OCI-LY7 (cell line): ENCODE measurements around the gene LHFPL6. TPM values are rescaled to one million over a fixed set of nuclear protein-coding genes. Genes with fewer than 3 reads are reported as not detected.

ENCODE experiments used
- BruUV-seq: library from RNA; stranded (reverse); fragments of 400-500 nt; replicated peaks from 2 replicates; lab custom pipeline; 2021; lab: Mats Ljungman, UMichigan
- CTCF ChIA-PET: fragments of 300-600 bp; sonication (Branson Sonifier 250); formaldehyde crosslinking; loops from one replicate; lab custom pipeline; 2022; ENCODE audit warnings: antibody characterized with exemption; ENCODE audit not compliant: unreplicated experiment; lab: Charles Lee
- POLR2A ChIA-PET: fragments of 300-600 bp; sonication (Branson Sonifier 250); formaldehyde crosslinking; loops from one replicate; lab custom pipeline; 2022; ENCODE audit warnings: antibody characterized with exemption; lab: Charles Lee
- DNase-seq: peaks from one replicate; pipeline ENCODE4 v3.0.0-alpha.2; 2015; ENCODE audit warnings: low spot score
- H2AFZ ChIP-seq: fragments of 200-600 bp; sonication (generic), shearing (Covaris generic); 2 replicates; pipeline ENCODE4 v1.6.1; 2014; ENCODE audit warnings: mild to moderate bottlenecking, antibody characterized with exemption, low read length, moderate library complexity
- H3K27ac ChIP-seq: fragments of 200-600 bp; sonication (generic); 2 replicates; pipeline ENCODE4 v1.5.1; 2014; ENCODE audit warnings: mixed run types, low read depth, mild to moderate bottlenecking, moderate library complexity, low read length, inconsistent platforms; ENCODE audit not compliant: poor library complexity, severe bottlenecking
- H3K36me3 ChIP-seq: fragments of 200-600 bp; sonication (generic); 2 replicates; pipeline ENCODE4 v1.6.1; 2014; ENCODE audit warnings: mild to moderate bottlenecking, antibody characterized with exemption, low read length, moderate library complexity, mixed read lengths; ENCODE audit not compliant: insufficient read depth
- H3K4me1 ChIP-seq: fragments of 200-600 bp; sonication (generic); 2 replicates; pipeline ENCODE4 v1.5.1; 2014; ENCODE audit warnings: mild to moderate bottlenecking, low read length; ENCODE audit not compliant: insufficient read depth, poor library complexity, severe bottlenecking
- H3K4me2 ChIP-seq: fragments of 200-600 bp; sonication (generic); 2 replicates; pipeline ENCODE4 v1.6.1; 2014; ENCODE audit warnings: mild to moderate bottlenecking, low read length
- H3K4me3 ChIP-seq: fragments of 200-600 bp; sonication (generic); 2 replicates; pipeline ENCODE4 v1.5.1; 2014; ENCODE audit warnings: mild to moderate bottlenecking, low read depth, low read length; ENCODE audit not compliant: poor library complexity, severe bottlenecking
- H3K79me2 ChIP-seq: fragments of 200-600 bp; sonication (generic); 2 replicates; pipeline ENCODE4 v1.6.1; 2016; ENCODE audit warnings: low read depth, mild to moderate bottlenecking, low read length, moderate library complexity, mixed read lengths; ENCODE audit not compliant: insufficient read depth
- H3K9me2 ChIP-seq: fragments of 200-600 bp; sonication (generic); 2 replicates; pipeline ENCODE4 v1.6.1; 2016; ENCODE audit warnings: mild to moderate bottlenecking, low read length, mixed read lengths; ENCODE audit not compliant: insufficient read depth
- H3K9me3 ChIP-seq: fragments of 200-600 bp; sonication (generic); 2 replicates; pipeline ENCODE4 v1.6.1; 2014; ENCODE audit warnings: mild to moderate bottlenecking, mixed run types, low read length, mixed read lengths
- H4K20me1 ChIP-seq: fragments of 200-600 bp; sonication (generic); 2 replicates; pipeline ENCODE4 v1.6.1; 2014; ENCODE audit warnings: mild to moderate bottlenecking, antibody characterized with exemption, low read length, moderate library complexity, mixed read lengths; ENCODE audit not compliant: insufficient read depth
- CTCF ChIP-seq: fragments of 200-600 bp; sonication (generic); conservative IDR thresholded peaks from 2 replicates; pipeline ENCODE4 v1.5.1; 2014; ENCODE audit warnings: mild to moderate bottlenecking, antibody characterized with exemption, low read length, moderate library complexity, mixed read lengths
- EZH2phosphoT487 ChIP-seq: fragments of 200-600 bp; sonication (generic); IDR thresholded peaks from 2 replicates; pipeline ENCODE4 v1.6.1; 2018; ENCODE audit warnings: low read depth, borderline replicate concordance, mild to moderate bottlenecking, mixed run types, antibody characterized with exemption, low read length, moderate library complexity, mixed read lengths
- intact Hi-C: fragments of 100-400 bp; cut with micrococcal nuclease; formaldehyde crosslinking; loops from one replicate; pipeline ENCODE4 v1.10.0; 2022; ENCODE audit not compliant: unreplicated experiment
- total RNA-seq, 2 experiments: library from RNA; depleted of rRNA in 1 of 2; stranded (reverse); fragments of >200 nt in 1 of 2; shearing (Covaris generic) in 1 of 2; gene quantifications; 2 replicates each; pipeline ENCODE4 v1.2.3, GENCODE V29; 2014 to 2022

The LHFPL6 gene
- total RNA-seq, 2 experiments from 2014 or later = 15.1 to 27.7 TPM

GRCh38 chr13:39324806-39325311, 278.1 kb downstream of the LHFPL6 start:
- Histone ChIP-seq H3K79me2 (no peaks in the 10 kb centered on the region), H3K9me3 (no peaks in the 10 kb centered on the region), H4K20me1 (no peaks in the 10 kb centered on the region), H3K27ac (no peak overlapping the region), H3K36me3 (no peaks in the 10 kb centered on the region), H3K4me1 (no peaks in the 10 kb centered on the region), H2AFZ (no peak overlapping the region), H3K4me3 (no peak overlapping the region), H3K9me2 (no peaks in the 10 kb centered on the region), H3K4me2 (no peak overlapping the region)
- no peak for DNase-seq
- no TSS peak for BruUV-seq
- ChIA-PET CTCF (no interaction called here), POLR2A (interaction anchor here (1.4 kb wide), 1 partner anchor 13 kb away, joined by 3 read pairs; no protein-coding TSS in a partner anchor)
- no peak for TF ChIP-seq EZH2phosphoT487
- no peak for TF ChIP-seq CTCF
- intact Hi-C loops = no loop called here

GRCh38 chr13:39322836-39323585, 280.0 kb downstream of the LHFPL6 start:
- H3K4me3 ChIP-seq = no peak overlapping the region
- intact Hi-C loops = no loop called here
- H3K9me2 ChIP-seq = no peaks in the 10 kb centered on the region
- H4K20me1 ChIP-seq = no peaks in the 10 kb centered on the region
- DNase-seq = no peak
- ChIA-PET POLR2A (interaction anchor here (0.6 to 0.9 kb wide), 5 partner anchors 20 to 1379 kb away, joined by 3 to 8 read pairs (median 4); no protein-coding TSS in a partner anchor), CTCF (no interaction called here)
- no peak overlapping the region for H2AFZ ChIP-seq
- no peak for TF ChIP-seq CTCF
- TF ChIP-seq EZH2phosphoT487 = no peak
- no TSS peak for BruUV-seq
- no peaks in the 10 kb centered on the region for H3K36me3 ChIP-seq
- no peaks in the 10 kb centered on the region for H3K79me2 ChIP-seq
- H3K4me1 ChIP-seq = no peaks in the 10 kb centered on the region
- H3K9me3 ChIP-seq = no peaks in the 10 kb centered on the region
- no peak overlapping the region for H3K4me2 ChIP-seq
- no peak overlapping the region for H3K27ac ChIP-seq

- Histone ChIP-seq H3K9me3 (no peaks in the 10 kb centered on the region), H3K4me1 (no peaks in the 10 kb centered on the region), H3K36me3 (no peaks in the 10 kb centered on the region), H3K9me2 (no peaks in the 10 kb centered on the region), H3K4me2 (no peak overlapping the region), H2AFZ (no peak overlapping the region), H3K4me3 (no peak overlapping the region), H4K20me1 (no peaks in the 10 kb centered on the region), H3K79me2 (no peaks in the 10 kb centered on the region), H3K27ac (no peak overlapping the region)
- ChIA-PET POLR2A (interaction anchor here (0.6 kb wide), 1 partner anchor 1111 kb away, joined by 3 read pairs; no protein-coding TSS in a partner anchor), CTCF (no interaction called here)
- no TSS peak for BruUV-seq
- TF ChIP-seq EZH2phosphoT487 (no peak), CTCF (no peak)
- intact Hi-C loops = no loop called here
- no peak for DNase-seq
Observed at GRCh38 chr13:39321574-39321973, 281.4 kb downstream of the LHFPL6 start.
